ENCODE measurements around the gene PDXK.

Gene PDXK

GRCh38 chr21:43769325-43769958, 50.5 kb downstream of the PDXK start:
- no peak for DNase-seq
- no peaks in the 10 kb centered on the region for H3K27me3 ChIP-seq (ENCODE audit: insufficient read depth, low read depth, severe bottlenecking)
- no peak overlapping the region for H3K4me3 ChIP-seq (ENCODE audit: low read depth, low read length)
- no peaks in the 10 kb centered on the region for H3K9me3 ChIP-seq (ENCODE audit: severe bottlenecking)
- H3K36me3 ChIP-seq = peaks cover 20% of the 10 kb centered on the region
- no peak for TF ChIP-seq CTCF (IDR thresholded peaks at IDR 0.05; ENCODE audit: low read depth, low read length)
- peak overlapping the region; percentile 84 for H3K27ac ChIP-seq

DNA sequence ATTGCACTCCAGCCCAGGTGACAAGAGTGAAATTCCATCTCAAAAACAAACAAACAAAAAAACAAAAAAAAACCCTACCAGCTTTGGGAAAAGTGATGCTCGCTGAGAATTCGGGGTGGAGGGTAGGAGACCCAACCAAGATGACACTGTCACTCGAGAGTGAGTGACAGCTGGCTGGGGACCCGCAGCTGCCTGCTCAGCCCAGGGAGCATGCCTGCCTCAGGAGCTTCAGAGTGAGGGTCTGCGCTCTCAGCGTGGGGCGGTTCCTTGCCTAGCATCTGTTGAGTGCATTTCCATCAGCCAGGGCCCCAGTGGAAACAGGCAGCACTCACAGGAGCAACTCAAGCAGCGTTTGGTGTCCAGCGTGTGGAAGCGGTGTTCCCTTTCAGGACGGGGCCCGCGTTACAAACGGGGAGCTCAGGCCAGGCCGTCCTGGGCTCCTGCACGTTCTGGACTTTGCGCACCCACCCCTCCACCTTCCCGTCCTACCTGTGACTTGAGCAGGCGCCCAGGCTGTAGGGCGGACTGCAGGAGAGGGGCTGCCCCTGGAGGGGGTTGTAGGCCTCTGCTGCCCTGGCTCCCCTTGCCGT, 51.2 kb downstream of the PDXK start:
- H3K4me3 ChIP-seq (ENCODE audit: low read depth, low read length) = no peak overlapping the region
- no peaks in the 10 kb centered on the region for H3K9me3 ChIP-seq (ENCODE audit: severe bottlenecking)
- no peak for TF ChIP-seq CTCF (IDR thresholded peaks at IDR 0.05; ENCODE audit: low read depth, low read length)
- DNase-seq = no peak
- H3K27me3 ChIP-seq (ENCODE audit: insufficient read depth, low read depth, severe bottlenecking) = no peaks in the 10 kb centered on the region
- H3K27ac ChIP-seq = no peak overlapping the region
- H3K36me3 ChIP-seq = peaks cover 24% of the 10 kb centered on the region

DNA sequence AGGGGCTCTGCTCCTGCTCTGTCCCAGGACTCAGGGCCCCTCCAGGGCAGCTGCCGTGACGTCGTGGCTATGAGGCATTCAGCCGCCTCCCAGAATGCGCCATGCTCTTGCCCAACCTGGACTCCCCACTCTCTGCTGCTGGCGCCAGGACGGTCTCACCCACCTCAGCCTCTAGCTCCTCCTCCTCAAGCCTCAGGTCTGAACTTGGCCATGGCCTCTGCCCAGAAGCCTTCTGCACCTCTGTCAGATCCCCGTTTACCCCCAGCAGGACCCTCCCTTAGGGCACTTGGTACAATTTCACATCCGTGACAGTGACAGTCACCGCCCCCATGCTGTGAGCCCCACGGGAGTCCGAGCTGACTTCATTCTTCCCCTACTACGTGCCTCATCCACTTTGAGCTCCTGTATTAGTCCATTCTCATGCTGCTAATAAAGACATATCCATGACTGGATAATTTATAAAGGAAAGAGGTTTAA, 52.3 kb downstream of the PDXK start:
- no peak for DNase-seq
- no peak overlapping the region for H3K27ac ChIP-seq
- TF ChIP-seq CTCF (IDR thresholded peaks at IDR 0.05; ENCODE audit: low read depth, low read length) = no peak
- H3K27me3 ChIP-seq (ENCODE audit: insufficient read depth, low read depth, severe bottlenecking) = no peaks in the 10 kb centered on the region
- peaks cover 24% of the 10 kb centered on the region for H3K36me3 ChIP-seq
- H3K9me3 ChIP-seq (ENCODE audit: severe bottlenecking) = no peaks in the 10 kb centered on the region
- H3K4me3 ChIP-seq (ENCODE audit: low read depth, low read length) = no peak overlapping the region

DNA sequence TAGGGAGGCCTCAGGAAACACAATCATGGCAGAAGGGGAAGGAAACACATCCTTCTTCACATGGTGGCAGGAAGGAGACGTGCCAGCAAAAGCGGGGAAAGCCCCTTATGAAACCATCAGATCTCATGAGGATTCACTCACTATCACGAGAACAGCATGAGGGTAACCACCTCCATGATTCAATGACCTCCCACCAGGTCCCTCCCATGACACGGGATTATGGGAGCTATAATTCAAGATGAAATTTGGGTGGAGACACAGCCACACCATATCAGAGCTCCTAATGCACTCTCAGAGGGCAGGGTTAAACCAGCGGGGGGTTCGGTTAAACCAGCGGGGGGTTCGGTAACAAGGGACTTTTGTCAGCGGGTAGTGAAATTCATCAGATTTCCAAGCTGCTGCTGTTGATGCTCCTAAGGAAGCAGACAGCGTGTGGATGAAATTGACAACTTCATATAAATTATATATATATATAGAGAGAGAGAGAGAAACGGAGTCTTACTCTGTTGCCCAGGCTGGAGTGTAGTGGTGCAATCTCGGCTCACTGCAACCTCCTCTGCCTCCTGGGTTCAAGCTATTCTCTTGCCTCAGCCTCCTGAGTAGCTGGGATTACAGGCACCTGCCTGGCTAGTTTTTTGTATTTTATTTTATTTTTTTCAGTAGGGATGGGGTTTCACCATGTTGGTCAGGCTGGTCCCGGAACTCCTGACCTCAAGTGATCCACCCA, 52.9 kb downstream of the PDXK start:
- Histone ChIP-seq H3K36me3 (peaks cover 24% of the 10 kb centered on the region), H3K27me3 (ENCODE audit: insufficient read depth, low read depth, severe bottlenecking) (no peaks in the 10 kb centered on the region), H3K4me3 (ENCODE audit: low read depth, low read length) (no peak overlapping the region), H3K27ac (no peak overlapping the region), H3K9me3 (ENCODE audit: severe bottlenecking) (no peaks in the 10 kb centered on the region)
- no peak for DNase-seq
- TF ChIP-seq CTCF (IDR thresholded peaks at IDR 0.05; ENCODE audit: low read depth, low read length) = no peak

DNA sequence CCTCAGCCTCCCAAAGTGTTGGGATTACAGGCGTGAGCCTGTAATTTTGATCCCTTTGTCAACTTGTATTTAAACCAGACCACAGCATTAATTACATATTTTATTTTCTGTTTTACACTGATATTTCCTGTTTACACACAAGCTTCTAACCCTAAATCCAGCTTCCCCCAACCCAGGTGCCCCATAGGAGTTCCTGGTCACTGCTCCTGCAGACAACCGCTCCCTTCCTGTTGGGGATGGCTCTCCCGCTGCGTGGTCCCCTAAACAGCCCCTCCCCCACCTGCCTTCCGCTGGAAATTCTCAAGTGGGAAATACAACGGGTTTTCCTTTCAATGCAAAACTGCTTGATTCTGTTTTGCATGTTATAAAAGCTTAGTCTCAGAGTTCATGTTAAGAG, 53.5 kb downstream of the PDXK start:
- H3K36me3 ChIP-seq = peaks cover 24% of the 10 kb centered on the region
- no peak for DNase-seq
- no peaks in the 10 kb centered on the region for H3K9me3 ChIP-seq (ENCODE audit: severe bottlenecking)
- no peak overlapping the region for H3K4me3 ChIP-seq (ENCODE audit: low read depth, low read length)
- no peak overlapping the region for H3K27ac ChIP-seq
- TF ChIP-seq CTCF (IDR thresholded peaks at IDR 0.05; ENCODE audit: low read depth, low read length) = no peak
- no peaks in the 10 kb centered on the region for H3K27me3 ChIP-seq (ENCODE audit: insufficient read depth, low read depth, severe bottlenecking)
